ENCODE data around the gene SUPT3H. TPM values are rescaled to one million over a fixed set of nuclear protein-coding genes. Genes with fewer than 3 reads are reported as not detected.

SUPT3H gene
- total and polyA plus RNA-seq, 2 donors (not counting 1 experiment from before 2014, with no cell fraction given) = 5.5 to 12.4 TPM

DNA sequence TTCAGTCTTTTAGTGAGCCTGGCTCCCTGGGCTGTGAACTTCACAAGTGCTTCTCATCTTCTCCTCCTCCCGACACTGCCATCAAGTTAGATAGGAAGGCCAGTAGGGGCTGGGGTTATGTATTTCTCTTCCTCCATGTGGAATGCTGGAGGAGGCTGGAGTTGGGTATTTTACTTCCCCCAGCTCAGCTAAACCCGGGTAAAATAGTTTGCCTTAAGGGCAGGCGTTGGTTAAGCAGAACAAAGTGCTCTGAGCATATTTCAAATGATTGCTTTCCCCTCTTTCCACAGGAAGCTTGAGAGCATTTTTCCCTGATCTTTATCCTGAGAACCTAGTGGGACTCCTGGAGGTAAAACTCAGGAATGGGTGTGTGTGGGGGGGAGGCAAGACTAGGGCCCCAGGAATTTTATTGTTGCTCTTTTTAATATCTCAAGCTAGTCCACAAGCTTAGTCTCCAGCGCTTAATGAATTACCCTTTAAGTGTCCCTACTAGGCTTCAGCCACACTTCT lies 16.9 kb upstream of the SUPT3H start:
- H3K4me2 ChIP-seq (replicated peaks; ENCODE audit: low read depth, low read length, poor library complexity, severe bottlenecking) = no peak overlapping the region
- intact Hi-C loops (cut with micrococcal nuclease) = no loop called here
- peaks cover 3% of the 10 kb centered on the region for H3K9me3 Mint-ChIP-seq (ENCODE audit: insufficient read depth)
- H3K4me1 Mint-ChIP-seq = no peaks in the 10 kb centered on the region
- no peak overlapping the region for H3K4me3 ChIP-seq (ENCODE audit: control extremely low read depth in 1 of 5, extremely low read depth in 1 of 5, insufficient read depth in 1 of 5, low read depth in 2 of 5, low read length in 4 of 5)
- H3K9ac ChIP-seq (ENCODE audit: low read length) = no peak overlapping the region
- H2AFZ ChIP-seq (ENCODE audit: insufficient read depth, low read depth, low read length, poor library complexity, severe bottlenecking) = no peak overlapping the region
- no peak overlapping the region for H3K27ac Mint-ChIP-seq
- no peaks in the 10 kb centered on the region for H3K27me3 Mint-ChIP-seq
- TF ChIP-seq, protein P1, sequence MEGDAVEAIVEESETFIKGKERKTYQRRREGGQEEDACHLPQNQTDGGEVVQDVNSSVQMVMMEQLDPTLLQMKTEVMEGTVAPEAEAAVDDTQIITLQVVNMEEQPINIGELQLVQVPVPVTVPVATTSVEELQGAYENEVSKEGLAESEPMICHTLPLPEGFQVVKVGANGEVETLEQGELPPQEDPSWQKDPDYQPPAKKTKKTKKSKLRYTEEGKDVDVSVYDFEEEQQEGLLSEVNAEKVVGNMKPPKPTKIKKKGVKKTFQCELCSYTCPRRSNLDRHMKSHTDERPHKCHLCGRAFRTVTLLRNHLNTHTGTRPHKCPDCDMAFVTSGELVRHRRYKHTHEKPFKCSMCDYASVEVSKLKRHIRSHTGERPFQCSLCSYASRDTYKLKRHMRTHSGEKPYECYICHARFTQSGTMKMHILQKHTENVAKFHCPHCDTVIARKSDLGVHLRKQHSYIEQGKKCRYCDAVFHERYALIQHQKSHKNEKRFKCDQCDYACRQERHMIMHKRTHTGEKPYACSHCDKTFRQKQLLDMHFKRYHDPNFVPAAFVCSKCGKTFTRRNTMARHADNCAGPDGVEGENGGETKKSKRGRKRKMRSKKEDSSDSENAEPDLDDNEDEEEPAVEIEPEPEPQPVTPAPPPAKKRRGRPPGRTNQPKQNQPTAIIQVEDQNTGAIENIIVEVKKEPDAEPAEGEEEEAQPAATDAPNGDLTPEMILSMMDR (IDR thresholded peaks at IDR 0.05) = no peak
- no peak for TF ChIP-seq EZH2 (IDR thresholded peaks at IDR 0.05; ENCODE audit: borderline replicate concordance, insufficient read depth, low read depth, low read length, poor library complexity, severe bottlenecking)
- no peak overlapping the region for H3K4me3 Mint-ChIP-seq
- ATAC-seq (ENCODE audit: low read depth) (no peak), DNase-seq (no peak)
- no peaks in the 10 kb centered on the region for H3K4me1 ChIP-seq (ENCODE audit: control insufficient read depth in 2 of 2, insufficient read depth in 2 of 2, low read length in 2 of 2)
- 100% methylated on average over 1 of the region's 4 CpGs for WGBS (ENCODE audit: insufficient coverage)
- CTCF ChIA-PET = interaction anchor here (1.0 kb wide), 1 partner anchor 26 kb away, joined by 4 read pairs; no protein-coding TSS in a partner anchor
- peaks cover 0 to 5% (median 4%) of the 10 kb centered on the region in 3 donors for H3K9me3 ChIP-seq (ENCODE audit: control extremely low read depth in 1 of 3, control insufficient read depth in 2 of 3, insufficient read depth in 1 of 3, low read length in 2 of 3)
- H3K36me3 ChIP-seq (replicated peaks in 1 of 2; ENCODE audit: control extremely low read depth in 1 of 2, control insufficient read depth in 1 of 2, extremely low read depth in 1 of 2, insufficient read depth in 2 of 2, low read length in 1 of 2) = no peaks in the 10 kb centered on the region
- H3K27ac ChIP-seq (ENCODE audit: low read length in 2 of 2) = no peak overlapping the region
- H3K79me2 ChIP-seq (ENCODE audit: control insufficient read depth, insufficient read depth, low read length) = no peaks in the 10 kb centered on the region
- H4K20me1 ChIP-seq (ENCODE audit: control insufficient read depth, insufficient read depth, low read length, poor library complexity, severe bottlenecking) = no peaks in the 10 kb centered on the region
- no peaks in the 10 kb centered on the region for H3K27me3 ChIP-seq (replicated peaks in 1 of 4; ENCODE audit: control extremely low read depth in 1 of 4, control insufficient read depth in 3 of 4, insufficient read depth in 4 of 4, low read length in 3 of 4)
- POLR2A ChIA-PET = no interaction called here

DNA sequence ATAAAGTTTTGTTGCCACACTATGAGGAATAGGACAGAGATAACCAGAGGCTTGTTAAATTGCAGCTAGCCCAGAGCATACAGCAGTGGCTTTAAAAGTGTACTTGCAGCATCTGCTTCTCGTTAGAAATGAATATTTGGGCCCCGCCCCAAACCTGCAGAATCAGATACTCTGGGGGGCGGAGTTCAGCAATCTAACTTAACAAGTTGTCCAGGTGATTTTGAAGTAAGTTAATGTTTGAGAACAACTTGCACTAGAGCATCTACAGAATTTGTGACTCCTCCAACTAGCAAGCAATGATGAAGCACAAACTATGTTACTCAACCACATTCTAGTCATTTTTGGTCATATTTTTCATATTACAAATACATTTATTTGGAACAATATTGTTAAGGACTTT lies 10.6 kb upstream of the SUPT3H start:
- peaks cover 18% of the 10 kb centered on the region for H3K27me3 Mint-ChIP-seq
- Histone ChIP-seq H3K4me2 (replicated peaks; ENCODE audit: low read depth, low read length, poor library complexity, severe bottlenecking) (no peak overlapping the region), H2AFZ (ENCODE audit: insufficient read depth, low read depth, low read length, poor library complexity, severe bottlenecking) (no peak overlapping the region), H3K9ac (ENCODE audit: low read length) (no peak overlapping the region), H3K4me1 (ENCODE audit: control insufficient read depth in 2 of 2, insufficient read depth in 2 of 2, low read length in 2 of 2) (no peaks in the 10 kb centered on the region), H3K4me3 (ENCODE audit: control extremely low read depth in 1 of 5, extremely low read depth in 1 of 5, insufficient read depth in 1 of 5, low read depth in 2 of 5, low read length in 4 of 5) (no peak overlapping the region), H4K20me1 (ENCODE audit: control insufficient read depth, insufficient read depth, low read length, poor library complexity, severe bottlenecking) (no peaks in the 10 kb centered on the region), H3K36me3 (replicated peaks in 1 of 2; ENCODE audit: control extremely low read depth in 1 of 2, control insufficient read depth in 1 of 2, extremely low read depth in 1 of 2, insufficient read depth in 2 of 2, low read length in 1 of 2) (no peaks in the 10 kb centered on the region), H3K79me2 (ENCODE audit: control insufficient read depth, insufficient read depth, low read length) (no peaks in the 10 kb centered on the region), H3K27me3 (replicated peaks in 1 of 4; ENCODE audit: control extremely low read depth in 1 of 4, control insufficient read depth in 3 of 4, insufficient read depth in 4 of 4, low read length in 3 of 4) (no peaks in the 10 kb centered on the region), H3K27ac (ENCODE audit: low read length in 2 of 2) (no peak overlapping the region), H3K9me3 (ENCODE audit: control extremely low read depth in 1 of 3, control insufficient read depth in 2 of 3, insufficient read depth in 1 of 3, low read length in 2 of 3) (peaks cover 0 to 5% (median 2%) of the 10 kb centered on the region in 3 donors)
- H3K4me3 Mint-ChIP-seq = no peak overlapping the region
- DNase-seq (no peak), ATAC-seq (ENCODE audit: low read depth) (no peak)
- H3K9me3 Mint-ChIP-seq (ENCODE audit: insufficient read depth) = peaks cover 3% of the 10 kb centered on the region
- intact Hi-C loops (cut with micrococcal nuclease) = no loop called here
- H3K27ac Mint-ChIP-seq = no peak overlapping the region
- 80% methylated on average over 1 of the region's 3 CpGs for WGBS (ENCODE audit: insufficient coverage)
- TF ChIP-seq EZH2 (IDR thresholded peaks at IDR 0.05; ENCODE audit: borderline replicate concordance, insufficient read depth, low read depth, low read length, poor library complexity, severe bottlenecking) = no peak
- TF ChIP-seq, protein P1 (IDR thresholded peaks at IDR 0.05) = no peak
- POLR2A ChIA-PET = no interaction called here
- CTCF ChIA-PET = no interaction called here
- no peaks in the 10 kb centered on the region for H3K4me1 Mint-ChIP-seq

Data from B cell (primary cell).